Psoas muscle (tissue), 8 donors: ENCODE data around the gene NANOGP8. TPM values are rescaled to one million over a fixed set of nuclear protein-coding genes. Genes with fewer than 3 reads are reported as not detected.

Experiments
- ATAC-seq, 4 donors: fragments of 200-7000 bp; cut with Tn5 transposase; one replicate each; pipeline ENCODE4 v1.9.1; 2020; ENCODE audit warnings: moderate library complexity in 3 of 4, mild to moderate bottlenecking in 2 of 4
- DNase-seq, 2 donors: peaks; one replicate each; pipeline ENCODE4 v3.0.0-alpha.2; 2020
- H3K27ac ChIP-seq: fragments of 200-600 bp; one replicate; pipeline ENCODE4 v1.8.0; 2022
- H3K27me3 ChIP-seq, 3 donors: fragments of 200-600 bp in 1 of 3; one replicate each; pipeline versions ENCODE4 v1.6.1 to v1.8.0; 2013 to 2022; ENCODE audit warnings: low read length in 2 of 3, mild to moderate bottlenecking in 2 of 3, moderate library complexity in 1 of 3; ENCODE audit not compliant: insufficient read depth in 3 of 3
- H3K36me3 ChIP-seq, 2 donors: fragments of 200-600 bp in 1 of 2; one replicate each; pipeline versions ENCODE4 v1.6.1 to v1.8.0; 2013 to 2022; ENCODE audit warnings: low read depth in 1 of 2, mild to moderate bottlenecking in 1 of 2, moderate library complexity in 1 of 2; ENCODE audit not compliant: insufficient read depth in 1 of 2
- H3K4me1 ChIP-seq: fragments of 200-600 bp; one replicate; pipeline ENCODE4 v1.8.0; 2022
- H3K4me3 ChIP-seq: fragments of 200-600 bp; one replicate; pipeline ENCODE4 v1.8.0; 2022; ENCODE audit warnings: mild to moderate bottlenecking
- H3K9me3 ChIP-seq: fragments of 200-600 bp; one replicate; pipeline ENCODE4 v1.8.0; 2022
- CTCF ChIP-seq: fragments of 200-600 bp; IDR thresholded peaks from one replicate; pipeline ENCODE4 v1.8.0; 2022; ENCODE audit warnings: antibody characterized with exemption
- WGBS, 3 donors: extraction: QIAGEN DNeasy Blood & Tissue Kit; methylation state at CpG; one replicate each; pipeline versions ENCODE4 v1.1.6 to v1.1.7; 2013; 5-methylcytosine and 5-hydroxymethylcytosine counted together
- intact Hi-C, 2 donors: fragments of 100-400 bp; cut with DNase I; formaldehyde crosslinking; loops; one replicate each; pipeline versions ENCODE4 v1.11.0 to v1.14.2; 2022
- polyA plus RNA-seq, 3 donors: library from polyadenylated mRNA; stranded (reverse); fragments of 200-250 nt; gene quantifications; one replicate each; pipeline ENCODE4 v1.2.3, GENCODE V29; 2013
- total RNA-seq, 4 donors: library from RNA; stranded (reverse); fragmentation: NEBNext Ultra II Directional in 2 of 4; extraction: Animal tissue kit (Norgen Biotek cat#: 25700) in 2 of 4; gene quantifications; one replicate each; pipeline versions ENCODE4 v1.2.1 to v1.2.4, GENCODE V29; 2021 to 2023
- donor health status: healthy with polysubstance abuse.
- donor health status: DM: no; HTN: no; CAD: no; lungs with moderate emphysema.
- donor health status: Bipolar disorder and iron deficiency.
- donor health status: healthy.
- donor health status: DM: yes; HTN: yes; CAD: no.
- donor health status: DM: no; HTN: no; CAD: no.
- donor health status: DM: no; HTN: no; CAD: no.
- donor health status: DM: yes; HTN: yes; CAD: no.

The NANOGP8 gene
- total and polyA plus RNA-seq, 7 donors = 0.07 to 0.27 TPM; not detected in 5

DNA sequence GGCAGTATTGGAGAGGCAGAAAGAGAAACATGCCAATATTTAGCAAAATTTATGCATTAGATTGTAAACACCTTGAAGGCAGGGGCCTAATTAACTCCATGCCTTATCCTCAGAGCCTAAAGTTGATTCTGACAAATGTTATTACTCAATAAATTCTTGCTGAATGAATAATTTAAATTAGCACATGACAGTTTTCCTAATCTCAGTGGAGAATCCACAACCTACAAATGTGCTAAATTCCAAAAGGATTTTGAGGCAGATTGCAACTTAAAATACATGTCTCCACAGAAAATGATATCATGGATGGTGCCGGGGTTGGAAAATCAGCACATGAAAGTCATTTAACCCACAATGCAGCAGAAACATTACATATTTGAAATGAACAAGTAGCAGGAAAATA, 41.1 kb upstream of the NANOGP8 start:
- WGBS, 3 donors = 71 to 74% (median 73%) methylated on average over 1 of the region's 1 CpG

DNA sequence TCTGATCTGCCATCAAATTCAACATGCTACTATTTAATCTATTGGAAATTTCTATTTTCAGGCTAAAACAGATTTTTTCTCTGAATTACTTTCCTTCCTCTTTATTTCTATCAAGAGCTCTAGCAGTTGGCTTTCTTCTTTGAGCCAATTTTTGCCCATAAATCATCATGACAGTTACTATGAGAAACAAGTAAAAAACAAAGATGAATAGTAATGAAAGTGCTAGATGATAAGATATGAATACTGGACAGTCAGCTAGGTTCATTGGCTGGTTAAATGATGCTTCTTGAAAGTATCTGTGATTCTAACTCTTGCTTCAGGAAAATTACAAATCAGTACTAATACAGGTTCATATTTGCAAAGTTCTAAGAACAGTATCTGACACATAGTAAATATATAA, 38.6 kb upstream of the NANOGP8 start:
- Histone ChIP-seq H3K9me3 (no peaks in the 10 kb centered on the region), H3K36me3 (no peaks in the 10 kb centered on the region), H3K4me1 (no peaks in the 10 kb centered on the region), H3K27me3 (no peaks in the 10 kb centered on the region), H3K27ac (no peak overlapping the region), H3K4me3 (no peak overlapping the region)
- no peak for TF ChIP-seq CTCF
- ATAC-seq (no peak), DNase-seq (no peak)
- intact Hi-C loops = no loop called here

More for the DNA sequence above, 41.1 kb upstream of the NANOGP8 start:
- no peaks in the 10 kb centered on the region for H3K4me1 ChIP-seq
- no peak for DNase-seq
- no peak overlapping the region for H3K4me3 ChIP-seq
- H3K27ac ChIP-seq = no peak overlapping the region
- ATAC-seq = no peak
- no peak for TF ChIP-seq CTCF
- intact Hi-C loops = no loop called here
- no peaks in the 10 kb centered on the region for H3K9me3 ChIP-seq
- no peaks in the 10 kb centered on the region for H3K36me3 ChIP-seq
- H3K27me3 ChIP-seq = no peaks in the 10 kb centered on the region

GRCh38 chr15:35121611-35122359, 36.7 kb upstream of the NANOGP8 start:
- ATAC-seq (no peak), DNase-seq (peak in 1 of 2 donors; percentile 45)
- TF ChIP-seq CTCF = no peak
- WGBS, 3 donors = 94 to 96% (median 96%) methylated on average over 47 of the region's 47 CpGs
- intact Hi-C loops = no loop called here
- no peak overlapping the region for H3K27ac ChIP-seq
- H3K36me3 ChIP-seq = no peaks in the 10 kb centered on the region
- no peaks in the 10 kb centered on the region for H3K27me3 ChIP-seq
- no peaks in the 10 kb centered on the region for H3K9me3 ChIP-seq
- no peak overlapping the region for H3K4me3 ChIP-seq
- no peaks in the 10 kb centered on the region for H3K4me1 ChIP-seq

GRCh38 chr15:35120173-35120572, 35.1 kb upstream of the NANOGP8 start:
- Histone ChIP-seq H3K9me3 (no peaks in the 10 kb centered on the region), H3K36me3 (no peaks in the 10 kb centered on the region), H3K4me1 (no peaks in the 10 kb centered on the region), H3K27me3 (no peaks in the 10 kb centered on the region), H3K4me3 (no peak overlapping the region), H3K27ac (no peak overlapping the region)
- DNase-seq (no peak), ATAC-seq (no peak)
- intact Hi-C loops = no loop called here
- TF ChIP-seq CTCF = no peak
- 93 to 96% (median 94%) methylated on average over 6 of the region's 6 CpGs for WGBS, 3 donors

DNA sequence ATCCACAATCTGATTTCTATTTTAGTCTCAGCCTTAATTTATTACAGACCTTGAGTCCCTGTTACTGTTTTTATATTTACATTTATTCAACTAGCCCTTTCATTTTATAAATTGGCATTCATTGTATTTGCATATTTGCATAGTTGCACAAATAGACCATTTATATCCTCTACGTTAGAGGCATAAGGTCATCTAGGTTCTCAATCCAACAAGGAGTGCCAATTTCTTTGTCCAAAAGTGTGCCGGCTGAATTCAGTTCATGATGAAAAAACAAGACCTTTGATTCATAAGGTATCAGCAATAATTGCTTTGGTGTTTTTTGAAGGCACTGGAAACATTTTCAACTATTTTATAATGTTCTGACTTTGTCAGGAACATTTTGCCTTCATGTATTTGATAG, 33.9 kb upstream of the NANOGP8 start:
- Histone ChIP-seq H3K27me3 (no peaks in the 10 kb centered on the region), H3K4me3 (no peak overlapping the region), H3K36me3 (no peaks in the 10 kb centered on the region), H3K27ac (no peak overlapping the region), H3K4me1 (no peaks in the 10 kb centered on the region), H3K9me3 (no peaks in the 10 kb centered on the region)
- ATAC-seq (no peak), DNase-seq (no peak)
- intact Hi-C loops = no loop called here
- TF ChIP-seq CTCF = no peak
- 30 to 48% (median 31%) methylated on average over 2 of the region's 2 CpGs for WGBS, 3 donors
